ENCODE measurements around the gene DAP3. TPM values are rescaled to one million over a fixed set of nuclear protein-coding genes. Genes with fewer than 3 reads are reported as not detected.

Gene DAP3
- total and polyA plus RNA-seq, 2 of the 13 experiments (the other 11 are each of a cell fraction or from before 2014, with no cell fraction given), result 129 to 133 TPM

DNA sequence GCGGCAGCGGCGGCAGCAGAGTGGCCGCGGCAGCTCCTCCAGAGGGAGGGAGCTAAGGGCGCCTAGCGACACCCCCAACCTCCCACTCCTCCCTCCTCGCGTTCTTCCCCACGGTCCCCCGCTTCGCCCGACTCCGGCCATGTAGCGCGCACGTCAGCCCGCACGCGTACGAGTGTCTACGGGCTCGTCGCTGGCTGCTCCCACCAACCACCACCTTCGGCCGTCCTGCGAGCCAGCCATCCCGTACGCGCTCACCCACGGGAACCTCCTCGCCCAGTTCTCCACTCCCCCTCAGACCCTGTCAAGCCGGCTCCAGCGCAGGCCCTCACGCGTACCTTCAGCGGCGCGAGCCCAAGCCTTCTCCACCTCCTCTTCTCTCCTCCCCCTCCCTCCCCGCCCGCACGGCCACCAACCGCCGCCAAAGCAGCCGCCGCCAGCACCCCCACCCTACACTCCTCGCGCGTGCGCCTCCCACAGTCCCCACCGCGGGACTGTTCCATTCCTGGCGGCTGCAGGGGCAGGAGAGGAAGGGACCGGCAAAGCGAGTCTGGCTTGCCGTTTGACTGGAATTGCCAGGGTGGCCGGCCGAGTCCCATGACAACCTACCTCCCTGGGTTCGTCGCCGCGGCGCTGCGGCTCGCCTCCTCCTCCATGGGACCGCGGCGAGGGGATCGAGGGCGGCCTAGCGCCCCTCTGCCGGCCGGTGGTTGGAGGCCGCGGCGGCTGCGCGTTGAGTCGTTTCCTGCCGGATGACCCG lies 389 bp upstream of the DAP3 start, which contains the start of gene YY1AP1 (continued):
- TF ChIP-seq ZNF251 (CRISPR knock-in tag; IDR thresholded peaks at IDR 0.05), result no peak
- no peak for TF ChIP-seq ZNF264 (CRISPR knock-in tag; IDR thresholded peaks at IDR 0.05)
- TF ChIP-seq SMAD9 (CRISPR knock-in tag; IDR thresholded peaks at IDR 0.05), result no peak
- TF ChIP-seq, protein P1, sequence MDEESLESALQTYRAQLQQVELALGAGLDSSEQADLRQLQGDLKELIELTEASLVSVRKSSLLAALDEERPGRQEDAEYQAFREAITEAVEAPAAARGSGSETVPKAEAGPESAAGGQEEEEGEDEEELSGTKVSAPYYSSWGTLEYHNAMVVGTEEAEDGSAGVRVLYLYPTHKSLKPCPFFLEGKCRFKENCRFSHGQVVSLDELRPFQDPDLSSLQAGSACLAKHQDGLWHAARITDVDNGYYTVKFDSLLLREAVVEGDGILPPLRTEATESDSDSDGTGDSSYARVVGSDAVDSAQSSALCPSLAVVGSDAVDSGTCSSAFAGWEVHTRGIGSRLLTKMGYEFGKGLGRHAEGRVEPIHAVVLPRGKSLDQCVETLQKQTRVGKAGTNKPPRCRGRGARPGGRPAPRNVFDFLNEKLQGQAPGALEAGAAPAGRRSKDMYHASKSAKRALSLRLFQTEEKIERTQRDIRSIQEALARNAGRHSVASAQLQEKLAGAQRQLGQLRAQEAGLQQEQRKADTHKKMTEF (CRISPR knock-in tag; IDR thresholded peaks at IDR 0.05), result peak; percentile 74
- TF ChIP-seq, protein P2, sequence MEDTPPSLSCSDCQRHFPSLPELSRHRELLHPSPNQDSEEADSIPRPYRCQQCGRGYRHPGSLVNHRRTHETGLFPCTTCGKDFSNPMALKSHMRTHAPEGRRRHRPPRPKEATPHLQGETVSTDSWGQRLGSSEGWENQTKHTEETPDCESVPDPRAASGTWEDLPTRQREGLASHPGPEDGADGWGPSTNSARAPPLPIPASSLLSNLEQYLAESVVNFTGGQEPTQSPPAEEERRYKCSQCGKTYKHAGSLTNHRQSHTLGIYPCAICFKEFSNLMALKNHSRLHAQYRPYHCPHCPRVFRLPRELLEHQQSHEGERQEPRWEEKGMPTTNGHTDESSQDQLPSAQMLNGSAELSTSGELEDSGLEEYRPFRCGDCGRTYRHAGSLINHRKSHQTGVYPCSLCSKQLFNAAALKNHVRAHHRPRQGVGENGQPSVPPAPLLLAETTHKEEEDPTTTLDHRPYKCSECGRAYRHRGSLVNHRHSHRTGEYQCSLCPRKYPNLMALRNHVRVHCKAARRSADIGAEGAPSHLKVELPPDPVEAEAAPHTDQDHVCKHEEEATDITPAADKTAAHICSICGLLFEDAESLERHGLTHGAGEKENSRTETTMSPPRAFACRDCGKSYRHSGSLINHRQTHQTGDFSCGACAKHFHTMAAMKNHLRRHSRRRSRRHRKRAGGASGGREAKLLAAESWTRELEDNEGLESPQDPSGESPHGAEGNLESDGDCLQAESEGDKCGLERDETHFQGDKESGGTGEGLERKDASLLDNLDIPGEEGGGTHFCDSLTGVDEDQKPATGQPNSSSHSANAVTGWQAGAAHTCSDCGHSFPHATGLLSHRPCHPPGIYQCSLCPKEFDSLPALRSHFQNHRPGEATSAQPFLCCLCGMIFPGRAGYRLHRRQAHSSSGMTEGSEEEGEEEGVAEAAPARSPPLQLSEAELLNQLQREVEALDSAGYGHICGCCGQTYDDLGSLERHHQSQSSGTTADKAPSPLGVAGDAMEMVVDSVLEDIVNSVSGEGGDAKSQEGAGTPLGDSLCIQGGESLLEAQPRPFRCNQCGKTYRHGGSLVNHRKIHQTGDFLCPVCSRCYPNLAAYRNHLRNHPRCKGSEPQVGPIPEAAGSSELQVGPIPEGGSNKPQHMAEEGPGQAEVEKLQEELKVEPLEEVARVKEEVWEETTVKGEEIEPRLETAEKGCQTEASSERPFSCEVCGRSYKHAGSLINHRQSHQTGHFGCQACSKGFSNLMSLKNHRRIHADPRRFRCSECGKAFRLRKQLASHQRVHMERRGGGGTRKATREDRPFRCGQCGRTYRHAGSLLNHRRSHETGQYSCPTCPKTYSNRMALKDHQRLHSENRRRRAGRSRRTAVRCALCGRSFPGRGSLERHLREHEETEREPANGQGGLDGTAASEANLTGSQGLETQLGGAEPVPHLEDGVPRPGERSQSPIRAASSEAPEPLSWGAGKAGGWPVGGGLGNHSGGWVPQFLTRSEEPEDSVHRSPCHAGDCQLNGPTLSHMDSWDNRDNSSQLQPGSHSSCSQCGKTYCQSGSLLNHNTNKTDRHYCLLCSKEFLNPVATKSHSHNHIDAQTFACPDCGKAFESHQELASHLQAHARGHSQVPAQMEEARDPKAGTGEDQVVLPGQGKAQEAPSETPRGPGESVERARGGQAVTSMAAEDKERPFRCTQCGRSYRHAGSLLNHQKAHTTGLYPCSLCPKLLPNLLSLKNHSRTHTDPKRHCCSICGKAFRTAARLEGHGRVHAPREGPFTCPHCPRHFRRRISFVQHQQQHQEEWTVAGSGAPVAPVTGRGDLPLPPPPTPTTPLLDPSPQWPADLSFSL (CRISPR knock-in tag; IDR thresholded peaks at IDR 0.05), result no peak
- TF ChIP-seq ZNF335 (CRISPR knock-in tag; IDR thresholded peaks at IDR 0.05), result no peak
- no peak for TF ChIP-seq RBM39 (IDR thresholded peaks at IDR 0.05; ENCODE audit: low read depth, low read length, poor library complexity, severe bottlenecking)
- peak; percentile 95 for TF ChIP-seq SRY (CRISPR knock-in tag; IDR thresholded peaks at IDR 0.05)
- TF ChIP-seq CAMTA2 (CRISPR knock-in tag; IDR thresholded peaks at IDR 0.05; ENCODE audit: borderline replicate concordance), result no peak; the same call in 1 of the 2 replicates
- TF ChIP-seq ZNF678 (CRISPR knock-in tag; IDR thresholded peaks at IDR 0.05), result no peak
- TF ChIP-seq ZNF577 (CRISPR knock-in tag; IDR thresholded peaks at IDR 0.05; ENCODE audit: borderline replicate concordance, low read depth), result no peak
- TF ChIP-seq, protein P3, sequence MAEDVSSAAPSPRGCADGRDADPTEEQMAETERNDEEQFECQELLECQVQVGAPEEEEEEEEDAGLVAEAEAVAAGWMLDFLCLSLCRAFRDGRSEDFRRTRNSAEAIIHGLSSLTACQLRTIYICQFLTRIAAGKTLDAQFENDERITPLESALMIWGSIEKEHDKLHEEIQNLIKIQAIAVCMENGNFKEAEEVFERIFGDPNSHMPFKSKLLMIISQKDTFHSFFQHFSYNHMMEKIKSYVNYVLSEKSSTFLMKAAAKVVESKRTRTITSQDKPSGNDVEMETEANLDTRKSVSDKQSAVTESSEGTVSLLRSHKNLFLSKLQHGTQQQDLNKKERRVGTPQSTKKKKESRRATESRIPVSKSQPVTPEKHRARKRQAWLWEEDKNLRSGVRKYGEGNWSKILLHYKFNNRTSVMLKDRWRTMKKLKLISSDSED (CRISPR knock-in tag; IDR thresholded peaks at IDR 0.05), result 0 out of 2 replicates have a peak, but pooled peaks have one; percentile 27
- TF ChIP-seq, protein P4, sequence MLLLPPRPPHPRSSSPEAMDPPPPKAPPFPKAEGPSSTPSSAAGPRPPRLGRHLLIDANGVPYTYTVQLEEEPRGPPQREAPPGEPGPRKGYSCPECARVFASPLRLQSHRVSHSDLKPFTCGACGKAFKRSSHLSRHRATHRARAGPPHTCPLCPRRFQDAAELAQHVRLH (CRISPR knock-in tag; IDR thresholded peaks at IDR 0.05; ENCODE audit: borderline replicate concordance, low read depth), result peak; percentile 36; the same call in 1 of the 2 replicates
- peak; percentile 81 for TF ChIP-seq ZNF350 (CRISPR knock-in tag; IDR thresholded peaks at IDR 0.05; ENCODE audit: borderline replicate concordance, low read depth)
- TF ChIP-seq ZNF83 (CRISPR knock-in tag; IDR thresholded peaks at IDR 0.05; ENCODE audit: borderline replicate concordance), result no peak
- TF ChIP-seq SOX5 (CRISPR knock-in tag; IDR thresholded peaks at IDR 0.05; ENCODE audit: borderline replicate concordance), result no peak
- TF ChIP-seq, protein P5, sequence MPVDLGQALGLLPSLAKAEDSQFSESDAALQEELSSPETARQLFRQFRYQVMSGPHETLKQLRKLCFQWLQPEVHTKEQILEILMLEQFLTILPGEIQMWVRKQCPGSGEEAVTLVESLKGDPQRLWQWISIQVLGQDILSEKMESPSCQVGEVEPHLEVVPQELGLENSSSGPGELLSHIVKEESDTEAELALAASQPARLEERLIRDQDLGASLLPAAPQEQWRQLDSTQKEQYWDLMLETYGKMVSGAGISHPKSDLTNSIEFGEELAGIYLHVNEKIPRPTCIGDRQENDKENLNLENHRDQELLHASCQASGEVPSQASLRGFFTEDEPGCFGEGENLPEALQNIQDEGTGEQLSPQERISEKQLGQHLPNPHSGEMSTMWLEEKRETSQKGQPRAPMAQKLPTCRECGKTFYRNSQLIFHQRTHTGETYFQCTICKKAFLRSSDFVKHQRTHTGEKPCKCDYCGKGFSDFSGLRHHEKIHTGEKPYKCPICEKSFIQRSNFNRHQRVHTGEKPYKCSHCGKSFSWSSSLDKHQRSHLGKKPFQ (CRISPR knock-in tag; IDR thresholded peaks at IDR 0.05; ENCODE audit: insufficient replicate concordance), result peak; percentile 58
- 0 out of 2 replicates have a peak, but pooled peaks have one; percentile 7 for TF ChIP-seq ZBTB7A (CRISPR knock-in tag; IDR thresholded peaks at IDR 0.05)
